GM18505 (cell line): ENCODE measurements around the gene SPTBN5.

Experiments
- ATAC-seq: cut with Tn5 transposase; IDR thresholded peaks from one replicate; pipeline ENCODE4 v1.9.1; 2021; ENCODE audit not compliant: unreplicated experiment
- POLR2A ChIP-seq: IDR thresholded peaks from 4 replicates; pipeline ENCODE4 v1.6.1; 2011; ENCODE audit warnings: borderline replicate concordance; ENCODE audit not compliant: insufficient read depth, insufficient read length; ENCODE audit errors: extremely low read depth

The SPTBN5 gene

GRCh38 chr15:41866263-41866703 is 27.6 kb downstream of the SPTBN5 start:
- no peak for TF ChIP-seq POLR2A
- ATAC-seq, result no peak

GRCh38 chr15:41865490-41866055 is 28.3 kb downstream of the SPTBN5 start:
- no peak for ATAC-seq
- no peak for TF ChIP-seq POLR2A

DNA sequence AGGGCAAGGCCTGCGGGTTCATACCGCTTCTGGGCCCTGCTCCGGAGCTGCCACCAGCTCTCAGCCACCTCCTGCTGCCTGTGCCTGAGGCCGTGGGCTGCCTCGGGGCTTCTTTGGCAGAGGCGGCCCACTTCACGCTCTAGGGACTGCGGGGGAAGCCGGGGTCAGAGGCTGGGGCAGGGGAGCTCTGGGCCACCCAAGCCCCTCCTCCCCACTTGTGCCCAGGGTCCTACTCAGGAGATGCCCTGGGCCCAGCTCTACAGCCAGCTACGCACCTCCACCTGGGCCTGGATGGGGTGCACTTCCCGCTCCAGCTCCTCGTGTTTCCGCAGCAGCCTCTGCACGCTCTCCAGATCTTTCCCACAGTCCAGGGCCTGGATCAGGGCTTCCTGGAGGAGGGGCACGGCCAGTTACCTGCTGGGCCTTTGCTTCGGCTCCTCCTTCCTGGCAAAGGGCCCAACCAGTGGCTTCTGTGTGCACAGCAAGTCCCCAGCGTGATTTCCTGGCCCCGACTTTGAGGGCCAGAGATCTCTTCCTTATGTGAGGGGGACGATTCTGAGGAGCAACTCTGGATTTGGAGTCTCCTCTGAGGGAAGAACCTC is 31.2 kb downstream of the SPTBN5 start:
- ATAC-seq, result no peak
- no peak for TF ChIP-seq POLR2A

DNA sequence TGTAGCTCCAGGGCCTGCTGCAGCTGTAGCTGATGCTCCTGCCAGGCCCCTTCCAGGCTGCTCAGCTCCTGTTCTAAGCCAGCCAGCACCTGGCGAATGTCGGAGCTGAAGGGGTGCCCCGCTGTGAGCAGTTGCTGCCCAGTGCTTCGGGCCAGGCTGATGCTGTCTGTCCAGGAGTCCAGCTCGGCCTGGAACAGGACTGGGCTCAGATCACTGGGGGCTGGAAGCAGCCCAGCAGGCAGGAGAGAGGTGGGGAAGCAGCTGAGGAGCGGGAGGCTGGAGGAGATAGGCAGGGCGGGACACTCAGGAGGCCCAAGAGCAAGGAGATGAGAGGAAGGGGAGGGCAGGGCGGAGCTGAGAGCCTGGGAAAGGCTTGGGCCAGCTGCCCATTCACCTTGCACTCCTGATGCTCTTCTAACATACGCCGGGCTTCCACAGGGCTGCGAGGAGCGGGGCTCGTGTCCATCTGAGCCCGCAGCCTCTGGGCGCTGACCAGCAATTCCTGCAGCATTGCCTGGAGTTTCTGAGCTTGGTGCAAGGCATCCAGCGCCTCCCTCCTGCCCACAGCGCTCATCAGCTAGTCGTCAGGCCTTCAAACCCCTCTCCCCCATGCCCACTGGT is 32.0 kb downstream of the SPTBN5 start:
- TF ChIP-seq POLR2A, result no peak
- no peak for ATAC-seq

DNA sequence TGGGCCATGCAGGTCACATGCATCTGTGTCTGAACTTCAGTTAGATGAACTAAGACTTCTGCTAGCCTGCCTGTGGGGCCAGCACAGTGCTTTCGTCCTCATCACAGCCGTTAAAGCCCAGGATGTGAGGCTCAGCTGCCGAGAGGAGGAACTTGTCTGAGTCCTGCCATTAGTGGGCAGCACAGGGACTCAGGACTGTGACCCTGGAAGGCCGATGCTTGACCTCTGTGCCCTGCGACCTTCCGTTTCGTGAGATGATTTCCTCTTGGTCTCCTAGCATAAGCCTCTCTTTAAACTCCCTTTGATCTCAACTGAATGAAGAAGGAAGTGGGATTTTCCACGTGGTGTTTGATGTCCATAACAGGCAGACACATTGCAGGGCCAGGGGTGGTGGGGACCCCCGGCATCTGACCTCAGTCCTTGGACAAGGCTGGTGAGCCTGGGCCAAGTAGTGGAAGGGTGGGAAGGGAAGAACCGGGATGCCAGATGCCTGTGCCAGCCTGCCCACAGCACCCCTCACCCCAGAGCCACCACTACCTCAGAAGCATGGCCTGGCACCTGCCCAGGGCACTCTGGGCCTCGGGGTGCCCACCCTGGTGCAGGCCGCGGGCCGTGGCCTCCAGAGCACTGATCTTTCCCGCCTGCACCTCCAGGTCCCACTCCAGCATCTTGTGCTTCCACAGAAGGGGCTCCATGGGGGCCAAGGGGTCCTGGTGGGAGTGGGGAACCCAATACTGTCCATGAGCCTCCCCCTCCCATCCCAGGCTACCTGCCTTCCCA is 33.6 kb downstream of the SPTBN5 start:
- TF ChIP-seq POLR2A, result no peak
- ATAC-seq, result no peak

- no peak for TF ChIP-seq POLR2A
- ATAC-seq, result no peak
These were observed 35.1 kb downstream of the SPTBN5 start for GRCh38 chr15:41858756-41859155.

DNA sequence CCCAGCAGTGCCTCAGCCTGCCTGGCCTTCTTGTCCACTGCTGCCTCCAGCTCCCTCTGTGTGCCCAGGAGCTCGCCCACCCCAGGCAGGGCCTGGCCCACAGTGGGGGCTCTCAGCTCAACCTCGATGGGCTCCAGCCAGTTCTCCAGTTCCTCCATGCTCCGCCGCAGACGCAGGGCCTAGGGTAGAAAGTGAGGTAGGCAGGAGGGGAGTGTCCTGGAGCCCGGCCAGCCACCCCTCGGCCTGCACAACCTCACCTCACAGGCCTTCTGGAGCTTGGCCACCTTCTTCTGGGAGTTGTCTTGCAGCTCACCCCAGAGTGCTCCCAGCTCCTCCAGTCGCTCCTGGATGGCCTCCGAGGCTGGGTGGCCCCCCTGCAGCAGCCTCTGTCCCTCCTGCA is 36.5 kb downstream of the SPTBN5 start:
- no peak for TF ChIP-seq POLR2A
- ATAC-seq, result no peak

GRCh38 chr15:41856716-41857115 is 37.1 kb downstream of the SPTBN5 start:
- ATAC-seq, result no peak
- TF ChIP-seq POLR2A, result no peak

DNA sequence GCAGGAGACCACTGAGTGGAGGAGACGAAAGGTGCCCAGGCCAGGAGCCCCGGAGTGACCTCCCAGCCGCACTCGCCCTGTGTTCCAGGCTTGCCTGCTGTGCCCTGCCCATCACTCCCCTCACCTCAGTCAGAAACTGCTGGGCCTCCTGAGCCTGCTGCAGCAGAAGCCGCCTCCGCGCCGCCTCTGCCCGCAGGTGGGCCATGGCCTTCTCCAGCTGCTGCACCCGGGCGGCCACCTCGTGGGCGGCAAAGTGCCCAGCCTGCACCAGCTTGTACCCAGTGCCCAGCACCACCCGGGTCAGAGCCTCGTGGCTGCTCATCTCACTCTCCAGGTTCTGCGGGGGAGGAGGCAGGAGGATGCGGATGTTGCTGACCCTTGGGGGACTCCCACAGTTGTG is 37.6 kb downstream of the SPTBN5 start:
- ATAC-seq, result no peak

DNA sequence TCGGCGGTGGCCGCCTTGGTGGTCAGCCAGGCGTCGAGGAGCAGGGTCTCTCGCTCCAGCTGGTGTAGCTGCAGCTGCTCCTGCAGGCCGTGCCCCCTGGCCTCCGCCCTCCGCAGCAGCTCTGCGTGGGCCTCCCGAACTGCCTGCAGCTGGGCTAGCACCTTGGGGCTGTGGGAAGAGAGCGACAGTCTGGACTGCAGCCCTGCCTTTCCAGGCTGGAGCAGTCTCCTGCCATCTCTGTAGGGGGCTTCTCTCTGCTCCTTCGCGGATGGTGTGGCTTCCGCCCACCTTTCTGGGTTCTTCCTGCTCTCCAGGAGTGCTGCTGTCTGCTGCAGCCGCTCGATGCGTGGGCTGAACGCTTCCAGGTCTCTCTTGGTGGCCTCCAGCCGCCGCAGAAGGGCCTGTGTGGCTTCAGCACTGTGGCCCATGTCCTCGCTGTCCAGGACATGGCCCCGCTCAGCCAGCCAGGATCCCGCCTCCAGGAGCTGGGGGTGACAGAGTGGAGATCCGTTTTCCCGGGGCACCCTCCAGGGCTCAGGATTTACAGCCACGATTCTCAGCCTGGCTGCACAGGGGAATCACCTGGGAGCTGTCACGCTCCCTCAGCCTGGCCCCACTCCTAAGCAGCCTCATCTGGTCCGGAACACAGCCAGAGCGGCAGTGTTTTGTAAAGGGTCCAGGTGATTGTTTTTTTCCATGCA is 38.4 kb downstream of the SPTBN5 start:
- TF ChIP-seq POLR2A, result no peak
- ATAC-seq, result no peak

More for the DNA sequence above, 37.6 kb downstream of the SPTBN5 start:
- TF ChIP-seq POLR2A, result no peak

- TF ChIP-seq POLR2A, result no peak
- ATAC-seq, result no peak
These were observed 39.4 kb downstream of the SPTBN5 start for GRCh38 chr15:41854443-41854842.

DNA sequence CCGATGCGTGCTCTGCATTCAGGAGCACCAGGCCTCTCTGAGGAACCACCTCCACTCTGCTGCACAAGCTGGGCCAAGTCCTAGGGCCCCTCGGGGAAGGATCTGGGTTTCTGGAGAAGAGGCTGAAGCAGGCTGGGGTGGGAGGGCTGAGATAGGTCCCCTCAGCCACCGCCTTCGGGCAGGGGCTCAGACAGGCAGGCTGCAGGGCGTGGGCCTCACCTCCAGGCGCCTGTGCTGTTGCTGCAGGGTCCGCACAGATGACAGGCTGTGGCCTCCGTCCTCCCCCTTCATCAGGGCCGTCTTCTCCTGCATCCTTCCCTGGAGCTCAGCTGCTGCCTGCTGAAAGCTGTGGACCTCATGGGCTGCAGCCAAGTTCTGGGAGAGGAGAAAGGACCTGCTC is 40.0 kb downstream of the SPTBN5 start:
- ATAC-seq, result no peak
- no peak for TF ChIP-seq POLR2A

DNA sequence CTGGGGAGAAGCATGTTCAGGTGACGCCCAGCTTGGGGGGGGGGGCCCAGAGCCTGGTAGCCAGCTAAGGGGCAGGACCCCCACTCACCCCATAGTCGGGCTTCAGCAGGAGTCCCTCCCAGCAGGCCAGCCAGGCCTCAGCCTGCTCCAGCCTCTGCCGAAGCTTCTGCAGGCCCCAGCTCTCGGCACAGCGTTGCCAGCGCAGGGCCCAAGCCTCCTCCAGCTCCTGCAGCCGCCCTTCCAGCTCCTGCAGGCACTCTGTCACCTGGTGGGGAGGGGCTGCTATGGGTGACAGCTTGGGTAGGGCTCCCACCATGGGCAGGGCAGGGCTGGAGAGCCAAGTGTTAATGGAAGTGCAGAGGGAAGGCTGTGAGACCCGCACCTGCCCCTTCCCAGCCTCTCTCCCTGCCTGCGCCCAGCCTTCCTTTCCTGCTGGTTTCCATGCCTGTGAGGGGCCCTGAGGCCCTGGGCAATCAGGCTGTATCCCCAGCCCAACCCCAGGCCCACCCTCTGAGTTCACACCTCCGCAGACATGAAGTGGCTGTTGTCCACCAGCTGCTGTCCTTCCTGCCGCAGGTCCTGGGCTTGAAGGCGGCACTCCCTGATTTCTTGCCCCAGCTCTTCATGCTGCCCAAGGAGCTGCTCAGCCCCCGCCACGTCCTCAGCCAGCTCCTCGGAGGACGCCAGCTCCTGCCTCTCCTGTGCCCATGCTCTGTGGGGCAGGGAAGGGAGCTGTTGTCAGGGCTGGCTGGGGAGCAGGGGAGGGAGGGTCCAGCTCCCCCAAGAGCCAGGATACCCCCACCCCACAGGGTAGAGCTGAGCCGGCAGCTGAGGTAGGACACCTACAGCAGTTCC is 40.9 kb downstream of the SPTBN5 start:
- no peak for ATAC-seq
- TF ChIP-seq POLR2A, result no peak

- ATAC-seq, result no peak
- TF ChIP-seq POLR2A, result no peak
These were observed 42.0 kb downstream of the SPTBN5 start for GRCh38 chr15:41851755-41852370.
